GM21423 (cell line): Measurements from ENCODE around the gene A2ML1.
A peak's percentile ranks its signal among the peaks of the same experiment; 100 is the strongest.
"Not testable (repeated sequence)": the region's sequence is repeated elsewhere in the genome, so short reads cannot be mapped to it uniquely, and the experiment has no call there.

ENCODE experiments used
- ATAC-seq: cut with Tn5 transposase; IDR thresholded peaks from one replicate; pipeline ENCODE4 v1.9.1; 2021; ENCODE audit warnings: mild to moderate bottlenecking, moderate library complexity; ENCODE audit not compliant: unreplicated experiment

A2ML1 gene

DNA sequence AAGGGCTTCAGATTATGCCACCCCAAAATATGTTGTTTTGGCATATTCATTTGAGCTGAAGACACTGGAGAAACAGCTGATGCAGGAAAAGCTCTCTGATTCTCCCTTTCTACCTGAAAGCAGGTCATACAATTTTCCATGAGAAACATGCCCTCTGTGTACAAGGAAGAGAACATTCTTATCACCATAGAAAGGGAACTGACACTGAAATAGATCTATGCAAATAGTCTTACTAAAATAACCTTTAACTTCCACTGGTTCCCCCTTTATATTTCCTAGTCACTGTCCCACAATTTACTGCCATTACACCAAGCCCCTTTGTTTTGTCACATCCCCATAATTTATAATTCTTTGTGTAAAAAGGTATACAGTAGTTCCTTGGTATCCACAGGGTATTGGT is 82.2 kb downstream of the A2ML1 start:
- no peak for ATAC-seq

DNA sequence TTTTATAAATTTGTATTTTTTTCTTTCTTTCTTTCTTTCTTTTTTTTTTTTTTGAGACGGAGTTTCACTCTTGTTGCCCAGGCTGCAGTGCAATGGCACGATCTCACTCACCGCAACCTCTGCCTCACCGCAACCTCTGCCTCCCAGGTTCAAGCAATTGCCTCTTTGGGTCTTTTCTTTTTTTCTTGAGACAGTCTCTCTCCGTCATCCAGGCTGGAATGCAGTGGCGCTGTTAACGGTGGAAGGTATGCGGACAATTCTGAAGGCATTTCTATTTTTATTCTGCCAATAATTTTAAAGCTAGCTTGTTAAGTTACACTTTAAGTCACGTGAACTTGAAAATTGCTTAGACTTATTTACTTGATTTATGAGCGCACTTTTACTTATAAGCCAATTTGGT is 83.1 kb downstream of the A2ML1 start:
- ATAC-seq: no peak

DNA sequence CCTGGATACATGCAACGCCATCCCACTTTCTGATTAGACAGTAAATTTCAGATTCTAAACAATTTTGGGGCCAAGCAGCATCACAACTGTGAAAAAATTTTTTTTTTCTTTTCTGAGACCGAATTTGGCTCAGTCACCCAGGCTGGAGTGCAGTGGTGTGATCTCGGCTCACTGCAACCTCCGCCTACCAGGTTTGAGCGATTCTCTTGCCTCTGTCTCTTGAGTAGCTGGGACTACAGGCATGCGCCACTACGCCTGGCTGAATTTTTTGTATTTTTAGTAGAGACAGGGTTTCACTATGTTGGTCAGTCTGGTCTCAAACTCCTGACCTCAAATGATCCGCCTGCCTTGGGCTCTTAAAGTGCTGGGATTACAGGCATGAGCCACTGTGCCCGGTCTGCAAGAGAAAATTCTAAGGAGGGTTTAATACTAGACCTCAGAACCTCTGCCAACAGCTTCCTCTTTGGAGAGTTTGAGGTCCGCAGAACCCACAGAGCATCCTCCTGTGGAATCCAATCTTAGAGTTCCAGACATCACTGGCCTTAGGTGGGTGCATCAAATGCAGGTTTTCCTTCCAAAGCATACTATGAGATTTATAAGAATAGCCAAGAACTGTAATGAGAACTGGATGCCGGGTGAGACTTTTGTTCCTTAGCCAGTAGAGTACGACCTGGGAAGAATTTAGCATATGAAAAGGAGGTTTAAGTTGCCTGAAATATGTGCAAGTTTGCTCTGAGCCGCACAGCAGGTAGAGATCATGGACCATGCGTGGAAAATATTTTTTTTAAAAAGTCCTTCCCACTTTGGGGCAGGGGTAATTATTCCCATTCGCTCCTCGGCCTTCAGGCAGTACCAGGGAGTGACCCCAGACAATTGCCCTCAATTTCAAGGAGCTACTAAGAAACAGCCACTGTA is 84.1 kb downstream of the A2ML1 start:
- no peak for ATAC-seq

DNA sequence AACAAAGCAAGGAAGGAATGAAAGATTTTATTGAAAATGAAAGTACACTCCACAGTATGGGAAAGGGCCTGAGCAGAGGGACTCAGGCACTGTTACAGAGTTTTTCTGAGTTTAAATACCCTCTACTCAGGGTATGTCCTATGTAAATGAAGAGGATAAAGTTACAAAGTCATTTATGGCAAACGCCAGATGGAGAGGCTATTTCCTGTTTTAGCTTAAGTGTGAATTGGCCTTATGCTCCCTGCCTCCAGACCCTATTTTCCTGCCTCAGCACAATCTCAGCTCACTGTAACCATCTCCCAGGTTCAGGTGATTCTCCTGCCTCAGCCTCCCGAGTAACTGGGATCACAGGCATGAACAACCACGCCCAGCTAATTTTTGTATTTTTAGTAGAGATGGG is 85.1 kb downstream of the A2ML1 start:
- no peak for ATAC-seq

DNA sequence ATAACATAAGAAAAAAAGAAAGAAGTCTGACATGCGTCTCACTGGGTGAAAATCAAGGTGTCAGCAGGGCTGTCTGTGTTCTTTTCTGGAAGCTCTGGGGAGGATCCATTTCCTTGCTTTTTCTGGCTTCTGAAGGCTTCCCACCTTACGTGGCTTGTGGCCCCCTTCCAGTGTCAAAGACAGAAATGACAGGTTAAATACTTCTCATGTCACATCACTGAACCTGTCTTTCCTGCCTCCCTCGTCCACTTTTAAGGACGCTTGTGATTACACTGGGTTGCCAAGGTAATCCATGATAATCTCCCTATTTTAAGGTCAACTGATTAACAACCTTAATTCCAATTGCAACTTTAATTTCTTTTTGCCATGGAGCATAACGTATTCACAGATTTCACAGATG is 87.3 kb downstream of the A2ML1 start:
- ATAC-seq: no peak

DNA sequence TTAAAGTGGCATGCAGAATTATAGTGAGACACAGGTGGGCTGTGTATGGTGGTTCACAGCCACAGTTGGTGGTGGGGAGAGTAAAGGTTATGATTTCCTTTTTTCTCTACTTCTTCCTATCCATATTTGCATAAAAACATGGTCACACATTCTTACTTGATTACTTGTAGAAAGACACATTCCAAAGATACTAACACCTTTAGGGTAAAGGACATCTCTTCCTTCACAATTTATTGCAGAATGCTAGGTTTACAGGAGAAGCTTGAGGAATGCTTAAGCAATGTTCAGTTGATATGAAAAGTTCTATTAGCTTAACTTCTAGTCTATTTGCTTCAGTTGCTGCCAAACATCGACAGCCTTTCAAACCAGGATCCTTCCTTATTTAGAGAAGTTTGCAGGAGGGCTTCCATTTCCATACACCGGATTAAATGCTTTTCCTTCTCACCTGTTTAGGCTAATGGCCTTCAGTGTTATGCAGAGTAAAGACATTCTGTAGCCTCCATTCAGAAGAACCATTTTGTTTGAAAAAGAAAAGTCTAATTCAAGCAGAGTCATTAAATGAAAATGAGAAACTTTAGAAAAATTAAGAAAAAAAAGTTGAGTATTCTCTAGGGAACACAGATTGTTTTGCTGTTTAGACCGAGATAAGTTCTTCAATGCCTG is 89.3 kb downstream of the A2ML1 start:
- no peak for ATAC-seq

DNA sequence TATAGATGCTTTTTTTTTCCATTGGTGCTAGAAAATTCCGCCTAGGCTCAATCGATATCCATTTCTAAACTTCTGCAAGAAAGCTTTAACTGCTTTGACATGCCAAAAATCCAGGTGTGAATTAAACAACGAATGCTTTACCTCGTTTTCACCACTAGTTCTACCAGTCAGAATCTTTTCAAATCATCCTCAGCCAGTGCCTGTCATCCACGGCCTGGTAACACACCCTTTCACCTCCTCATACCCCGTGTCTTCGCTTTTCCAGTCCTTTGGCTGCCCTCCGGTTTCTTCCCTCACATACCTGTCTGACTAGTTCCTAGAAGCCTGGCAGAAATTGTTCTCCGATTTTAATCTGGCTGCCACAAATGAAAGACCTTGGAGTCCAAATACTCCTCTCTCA is 90.5 kb downstream of the A2ML1 start:
- no peak for ATAC-seq

DNA sequence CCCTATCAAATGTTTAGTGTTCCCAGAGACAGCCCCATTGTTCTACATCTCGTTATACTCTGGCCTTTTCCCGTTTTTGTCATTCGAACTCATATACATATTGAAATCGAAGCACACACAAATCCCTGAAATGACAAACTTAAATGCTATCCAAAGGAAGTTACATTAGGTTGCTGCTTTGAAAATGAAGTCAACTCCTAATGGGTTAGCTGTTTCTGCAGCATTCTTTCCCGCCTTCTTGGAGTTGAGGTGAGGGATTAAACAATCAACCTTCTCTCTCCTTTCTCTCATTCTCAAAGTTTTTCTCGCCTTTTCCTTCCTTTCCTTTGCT is 91.2 kb downstream of the A2ML1 start:
- no peak for ATAC-seq

DNA sequence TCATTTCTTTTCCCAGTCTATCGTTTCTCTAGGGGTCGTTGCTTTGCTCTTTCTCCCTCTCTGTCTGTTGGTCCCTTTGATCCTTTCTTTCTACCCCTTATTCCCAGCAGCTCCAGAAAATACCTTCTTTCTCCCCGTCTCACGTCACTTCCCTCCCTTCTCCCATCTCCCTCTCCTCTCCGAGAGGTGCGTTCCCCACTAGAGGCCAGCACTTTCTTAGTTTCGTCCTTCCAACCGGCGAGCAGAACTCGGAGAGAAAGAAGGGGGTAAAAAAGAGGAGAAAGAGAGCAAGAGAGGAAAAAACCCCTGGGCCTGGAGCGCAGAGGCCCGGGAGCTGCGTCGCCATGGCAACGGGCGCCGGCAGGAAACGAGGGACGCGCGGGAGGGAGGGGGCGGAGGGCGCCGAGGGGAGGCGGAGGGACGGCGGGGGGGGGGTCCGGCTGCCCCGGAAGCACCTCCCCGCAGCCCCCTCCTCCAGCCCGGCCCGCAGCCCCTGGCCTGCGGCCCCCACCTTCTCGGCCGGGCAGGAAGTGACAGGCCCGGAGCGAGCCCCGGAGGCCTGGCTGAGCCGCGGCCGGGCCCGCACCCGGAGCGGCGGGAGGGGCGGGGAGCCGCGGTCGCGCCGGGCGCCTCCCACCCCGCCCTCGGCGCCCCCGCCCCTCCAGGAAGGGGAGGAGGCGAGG is 91.8 kb downstream of the A2ML1 start, which contains the start of gene PHC1:
Gene PHC1, plus strand, starts transcription at position 477 of the 683 bp plus-strand sequence. CDS start 3,169 bp downstream, outside the sequence.
- ATAC-seq: peak; percentile 54

DNA sequence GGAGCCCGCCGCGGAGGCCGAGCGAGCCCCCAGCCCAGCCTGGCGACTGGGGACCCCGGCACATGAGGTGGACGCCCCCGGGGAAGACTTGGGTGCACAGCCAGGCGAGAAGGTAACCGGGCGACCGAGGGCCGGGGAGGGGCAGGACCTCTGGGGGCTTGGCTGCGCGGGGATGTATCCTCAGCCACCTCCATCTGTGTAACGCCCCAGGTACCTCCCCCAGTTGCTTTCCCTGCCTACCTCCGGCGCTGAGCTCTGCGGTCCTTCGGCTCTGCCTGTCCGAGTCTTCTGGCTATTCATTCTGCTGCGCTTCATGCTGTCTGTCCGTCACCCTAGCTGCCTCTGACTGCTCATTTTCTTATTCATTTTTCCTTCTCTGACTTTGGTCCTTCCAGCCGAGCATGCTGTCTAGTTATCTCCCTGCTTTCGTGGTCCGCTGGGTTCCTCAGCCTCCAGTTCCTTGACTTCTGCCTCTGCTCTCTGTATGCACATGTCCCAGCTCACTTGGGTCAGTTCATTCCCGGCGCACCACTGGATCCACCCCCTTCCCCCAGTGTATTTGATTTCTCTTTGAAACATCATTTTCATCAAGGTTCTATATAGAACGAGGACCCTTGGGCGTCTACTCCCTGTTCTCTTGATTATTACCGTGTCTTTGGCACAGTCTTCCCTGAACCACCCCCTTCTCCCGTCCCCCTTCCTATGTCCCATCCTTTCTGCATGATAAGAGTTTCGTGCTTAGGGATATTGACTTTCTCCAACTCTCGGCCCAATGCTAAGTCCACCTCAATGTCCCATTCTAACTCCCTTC is 92.5 kb downstream of the A2ML1 start:
- peak; percentile 72 for ATAC-seq

DNA sequence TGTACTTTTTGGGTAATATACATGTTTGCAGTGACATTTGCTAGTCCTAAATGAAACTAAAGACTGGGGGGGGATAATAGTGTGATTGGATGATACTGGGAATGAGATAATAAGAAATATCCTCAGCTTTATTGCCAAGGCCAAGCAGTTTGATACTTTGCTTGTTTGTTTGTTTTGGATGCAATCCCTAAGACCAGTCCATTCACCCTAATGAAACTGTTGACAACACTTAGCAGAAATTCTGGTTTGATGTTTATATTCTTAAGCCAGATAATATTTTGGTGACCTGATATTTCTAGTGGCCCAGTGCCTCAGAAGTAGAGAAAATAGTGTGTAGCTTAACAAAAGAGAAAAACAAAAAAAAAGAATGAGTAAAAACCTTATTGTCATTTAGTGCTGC is 93.7 kb downstream of the A2ML1 start:
- ATAC-seq: no peak

DNA sequence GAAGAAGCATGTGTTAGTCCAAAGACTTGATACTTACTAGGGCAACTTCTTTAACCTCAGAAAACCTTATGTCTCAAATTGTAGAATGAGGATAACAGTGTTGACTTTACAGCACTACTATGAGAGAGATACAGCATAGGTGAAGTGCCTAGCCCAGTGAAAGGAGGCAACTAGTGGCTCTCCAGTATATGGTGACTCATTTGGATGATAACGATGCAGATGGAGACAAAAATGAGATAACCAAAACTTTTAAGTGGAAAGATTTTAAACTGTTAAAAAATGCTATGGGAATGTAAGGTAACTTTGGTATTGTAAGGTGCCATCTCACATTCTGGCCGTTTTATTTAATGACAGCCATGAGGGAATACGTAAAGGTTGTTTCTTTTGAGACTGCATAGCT is 94.6 kb downstream of the A2ML1 start:
- no peak for ATAC-seq

DNA sequence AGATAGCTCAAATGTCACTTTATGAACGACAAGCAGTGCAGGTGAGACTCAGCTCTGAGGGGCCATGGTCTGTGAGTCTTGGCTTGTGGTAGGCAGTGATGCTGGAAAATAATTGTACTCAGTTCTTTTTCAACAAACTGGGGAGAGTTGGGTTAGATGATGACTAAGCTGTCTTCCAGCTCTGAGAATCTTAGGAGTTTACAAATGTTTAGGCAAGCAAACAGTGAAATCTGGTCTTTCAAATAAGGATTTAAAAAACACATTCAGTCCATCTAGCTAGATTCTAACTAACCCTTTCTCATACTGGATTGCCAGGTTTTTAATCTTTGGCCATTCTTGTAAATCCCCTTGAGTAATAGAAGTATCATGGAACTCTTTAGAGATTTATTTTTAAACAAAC is 95.3 kb downstream of the A2ML1 start:
- ATAC-seq: no peak

DNA sequence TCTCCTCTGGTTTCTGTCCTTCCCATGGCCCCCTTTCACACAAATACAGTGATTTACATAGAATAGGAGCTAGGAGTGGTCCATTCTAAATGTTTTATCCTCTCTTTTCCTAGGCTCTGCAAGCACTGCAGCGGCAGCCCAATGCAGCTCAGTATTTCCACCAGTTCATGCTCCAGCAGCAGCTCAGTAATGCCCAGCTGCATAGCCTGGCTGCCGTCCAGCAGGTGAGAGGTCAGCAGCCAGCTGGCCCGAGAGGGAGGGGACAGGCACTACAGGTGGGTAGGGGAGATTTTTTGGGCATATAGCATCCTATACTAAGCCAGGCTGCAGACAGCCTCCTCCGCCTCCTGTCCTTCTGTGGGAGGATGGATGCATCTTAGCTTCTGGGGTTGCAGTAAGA is 97.2 kb downstream of the A2ML1 start:
- ATAC-seq: not testable (repeated sequence)

DNA sequence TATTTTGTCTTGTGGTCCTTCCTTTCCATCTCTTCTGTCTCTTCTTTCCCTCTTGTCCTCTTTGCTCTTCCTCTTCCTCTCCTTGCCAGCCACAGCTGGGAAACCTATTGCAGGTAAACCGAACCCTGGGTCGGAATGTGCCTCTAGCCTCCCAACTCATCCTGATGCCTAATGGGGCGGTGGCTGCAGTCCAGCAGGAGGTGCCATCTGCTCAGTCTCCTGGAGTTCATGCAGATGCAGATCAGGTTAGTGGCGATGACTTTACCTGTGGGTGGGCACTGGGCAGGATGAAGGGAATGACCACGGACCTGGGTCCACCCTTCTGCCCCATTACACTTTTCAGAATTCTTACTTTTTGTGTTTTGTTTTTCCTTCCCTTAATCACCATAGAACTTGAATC is 100.1 kb downstream of the A2ML1 start:
- no peak for ATAC-seq
